Vagina (tissue), 2 donors: Measurements from ENCODE around the gene PECR.

Experiments
- CTCF ChIP-seq, 3 experiments: fragments of 450-650 bp in 2 of 3; fragments of 200-600 bp in 1 of 3; sonication (generic) in 1 of 3; IDR thresholded peaks; one replicate each; pipeline ENCODE4 v1.5.1; 2017 to 2019; ENCODE audit warnings: antibody characterized with exemption in 3 of 3, mild to moderate bottlenecking in 2 of 3, moderate library complexity in 2 of 3
- POLR2AphosphoS5 ChIP-seq, 2 donors: sonication (generic); formaldehyde crosslinking; IDR thresholded peaks; one replicate each; pipeline ENCODE4 v1.9.0; 2017; ENCODE audit warnings: antibody characterized with exemption in 2 of 2, mild to moderate bottlenecking in 2 of 2, low read depth in 1 of 2; ENCODE audit not compliant: insufficient read depth in 1 of 2

DNA sequence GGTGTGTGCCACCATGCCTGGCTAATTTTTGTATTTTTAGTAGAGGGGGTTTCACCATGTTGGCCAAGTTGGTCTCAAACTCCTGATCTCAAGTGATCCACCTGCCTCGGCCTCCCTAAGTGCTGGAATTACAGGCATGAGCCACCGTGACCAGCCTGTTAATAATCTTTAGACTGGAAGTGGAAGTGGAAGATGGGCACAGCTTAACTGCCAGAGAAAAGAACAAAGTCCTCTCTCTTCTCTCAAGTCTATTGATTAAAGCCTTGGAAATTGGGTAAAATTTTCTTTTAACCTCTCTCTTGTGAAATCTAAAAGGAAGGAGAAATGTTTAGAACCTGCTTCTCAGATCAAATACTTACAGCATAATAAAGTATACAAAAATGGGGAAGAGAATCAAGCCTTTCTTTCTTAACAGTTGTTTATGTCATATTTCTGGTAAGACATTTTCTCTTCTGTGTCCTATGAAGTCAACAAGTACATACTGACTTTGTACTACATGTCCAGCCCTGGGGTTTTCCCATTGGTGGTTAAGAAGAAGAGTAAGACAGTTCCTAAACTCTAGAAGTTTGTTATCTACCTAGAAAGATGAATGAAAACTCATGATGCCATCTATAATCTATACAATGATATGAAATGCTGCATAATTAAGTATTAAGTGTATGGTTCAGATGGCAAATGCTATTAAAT, 4.7 kb upstream of the PECR start:
- TF ChIP-seq POLR2AphosphoS5 (IDR thresholded peaks at IDR 0.05; ENCODE audit: insufficient read depth in 1 of 2, low read depth in 1 of 2) (no peak), CTCF (IDR thresholded peaks at IDR 0.05) (no peak)
